NCI-H2081 (cell line): Measurements from ENCODE around the gene PPP6R3.
"Not testable (repeated sequence)": the region's sequence is repeated elsewhere in the genome, so short reads cannot be mapped to it uniquely, and the experiment has no call there.

Source experiments
- DNase-seq, 2 experiments: peaks; one replicate each; lab custom pipeline; 2025; lab: John Stamatoyannopoulos, UW

Gene PPP6R3

GRCh38 chr11:68524681-68525080, 64.1 kb downstream of the PPP6R3 start:
- DNase-seq: no peak

GRCh38 chr11:68525336-68525735, 64.8 kb downstream of the PPP6R3 start:
- DNase-seq: no peak

- DNase-seq: no peak
Measured at GRCh38 chr11:68525930-68526329, 65.4 kb downstream of the PPP6R3 start.

- DNase-seq: no peak
Measured at GRCh38 chr11:68527585-68527984, 67.0 kb downstream of the PPP6R3 start.

GRCh38 chr11:68528630-68529029, 68.1 kb downstream of the PPP6R3 start:
- no peak for DNase-seq

GRCh38 chr11:68531129-68531693, 70.7 kb downstream of the PPP6R3 start:
- no peak for DNase-seq

GRCh38 chr11:68532727-68533369, 72.3 kb downstream of the PPP6R3 start:
- DNase-seq: peak in 1 of 2 experiments; percentile 16

GRCh38 chr11:68533945-68534344, 73.4 kb downstream of the PPP6R3 start:
- no peak for DNase-seq

GRCh38 chr11:68535098-68535497, 74.5 kb downstream of the PPP6R3 start:
- no peak for DNase-seq

- no peak for DNase-seq
Measured at GRCh38 chr11:68536706-68537105, 76.2 kb downstream of the PPP6R3 start.

GRCh38 chr11:68538025-68538424, 77.5 kb downstream of the PPP6R3 start:
- DNase-seq: no peak

- DNase-seq: no peak
Measured at GRCh38 chr11:68539395-68539794, 78.8 kb downstream of the PPP6R3 start.

- not testable (repeated sequence) for DNase-seq
Measured at GRCh38 chr11:68540504-68540903, 80.0 kb downstream of the PPP6R3 start.

- no peak for DNase-seq
Measured at GRCh38 chr11:68541116-68541515, 80.6 kb downstream of the PPP6R3 start.

- no peak for DNase-seq
Measured at GRCh38 chr11:68541991-68542390, 81.4 kb downstream of the PPP6R3 start.

GRCh38 chr11:68542617-68543016, 82.1 kb downstream of the PPP6R3 start:
- no peak for DNase-seq

- DNase-seq: no peak
Measured at GRCh38 chr11:68543594-68543993, 83.0 kb downstream of the PPP6R3 start.

GRCh38 chr11:68545347-68545746, 84.8 kb downstream of the PPP6R3 start:
- DNase-seq: no peak

GRCh38 chr11:68545796-68546195, 85.2 kb downstream of the PPP6R3 start:
- DNase-seq: no peak

- no peak for DNase-seq
Measured at GRCh38 chr11:68546555-68546954, 86.0 kb downstream of the PPP6R3 start.

GRCh38 chr11:68549789-68550484, 89.4 kb downstream of the PPP6R3 start:
- no peak for DNase-seq

- DNase-seq: no peak
Measured at GRCh38 chr11:68550485-68550817, 89.9 kb downstream of the PPP6R3 start.

- DNase-seq: no peak
Measured at GRCh38 chr11:68551223-68551622, 90.7 kb downstream of the PPP6R3 start.

GRCh38 chr11:68551777-68552176, 91.2 kb downstream of the PPP6R3 start:
- no peak for DNase-seq
